Measurements from ENCODE around the gene LMX1A. TPM values are rescaled to one million over a fixed set of nuclear protein-coding genes. Genes with fewer than 3 reads are reported as not detected.

The LMX1A gene
- total RNA-seq, 1 donor from 2014 or later: 0.32 TPM

DNA sequence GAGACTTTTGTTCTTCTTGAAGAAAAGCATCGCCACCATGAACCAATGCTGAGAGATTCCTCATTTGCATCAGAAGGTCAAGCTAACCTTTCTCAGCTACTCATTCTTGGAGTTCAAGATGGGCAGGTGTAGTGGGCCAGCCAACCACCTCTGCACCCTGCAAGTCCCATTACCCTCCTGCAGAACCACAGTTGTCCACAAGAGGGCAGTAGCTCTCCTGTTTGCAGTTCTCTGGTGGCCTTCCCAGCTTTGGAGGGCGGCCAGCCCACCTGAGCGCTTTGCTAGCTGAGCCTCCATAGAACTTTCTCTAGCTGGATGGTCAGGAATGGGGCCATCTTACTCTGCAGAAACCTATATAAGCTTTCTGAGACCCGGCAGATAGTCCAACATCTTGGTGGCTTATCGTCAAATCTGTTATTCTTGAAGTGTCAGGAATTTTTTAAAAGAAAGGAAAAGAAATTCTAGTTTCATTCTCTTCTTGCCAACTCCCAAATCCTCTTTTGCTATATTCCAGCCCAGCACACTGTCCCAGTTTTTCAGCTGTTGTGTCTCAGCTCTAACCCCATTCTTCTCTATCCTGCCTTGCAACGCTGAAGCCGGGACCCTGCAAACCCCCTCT lies 11.0 kb upstream of the LMX1A start:
- no peak for DNase-seq (ENCODE audit: low spot score)

DNA sequence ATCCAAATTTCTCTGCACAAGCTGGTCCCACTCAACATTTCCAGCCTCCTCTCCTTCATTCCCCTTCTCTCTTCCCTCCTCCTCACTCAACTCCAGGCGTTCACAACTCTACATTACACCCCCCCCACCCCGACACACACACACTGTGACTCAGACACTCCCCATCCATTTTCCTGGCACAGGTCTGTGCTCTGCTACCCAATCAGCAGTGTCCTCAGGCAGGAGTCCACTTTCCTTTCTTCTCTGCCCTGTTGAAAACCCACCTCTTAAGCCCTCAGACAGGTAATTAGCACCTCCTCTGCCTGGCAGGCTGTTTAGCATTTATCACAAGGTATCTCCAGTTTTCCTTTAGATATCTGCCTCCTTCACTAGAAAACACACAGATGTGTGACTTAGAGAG lies 8.8 kb upstream of the LMX1A start:
- DNase-seq (ENCODE audit: low spot score): no peak

DNA sequence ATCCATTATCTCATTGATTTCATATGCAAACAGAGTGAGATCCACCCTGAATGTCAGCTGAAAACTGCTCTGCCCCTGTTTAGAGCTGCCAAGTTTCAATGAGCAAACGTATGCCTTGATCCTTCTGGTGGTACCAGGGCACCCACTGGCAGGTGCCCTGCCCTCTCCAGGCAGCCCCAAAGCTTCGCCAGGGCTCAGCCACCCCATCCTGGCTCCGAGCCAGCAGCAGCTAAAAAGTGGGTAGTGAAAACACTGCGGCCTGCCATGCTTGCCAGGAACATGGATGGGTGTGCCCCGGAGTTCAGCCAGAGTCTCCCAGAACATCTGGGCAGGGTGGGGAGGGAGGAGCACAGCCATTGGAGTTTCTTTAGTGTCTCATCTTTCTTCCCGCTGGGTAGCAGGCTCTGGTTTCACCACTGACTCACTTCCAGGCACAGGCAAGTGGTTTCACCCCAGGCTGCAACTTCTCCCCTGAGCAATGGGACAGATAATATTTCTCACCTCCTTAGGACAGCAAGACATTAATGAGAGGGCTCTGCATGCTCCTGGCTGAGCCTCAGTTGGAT lies 8.1 kb upstream of the LMX1A start:
- no peak for DNase-seq (ENCODE audit: low spot score)

DNA sequence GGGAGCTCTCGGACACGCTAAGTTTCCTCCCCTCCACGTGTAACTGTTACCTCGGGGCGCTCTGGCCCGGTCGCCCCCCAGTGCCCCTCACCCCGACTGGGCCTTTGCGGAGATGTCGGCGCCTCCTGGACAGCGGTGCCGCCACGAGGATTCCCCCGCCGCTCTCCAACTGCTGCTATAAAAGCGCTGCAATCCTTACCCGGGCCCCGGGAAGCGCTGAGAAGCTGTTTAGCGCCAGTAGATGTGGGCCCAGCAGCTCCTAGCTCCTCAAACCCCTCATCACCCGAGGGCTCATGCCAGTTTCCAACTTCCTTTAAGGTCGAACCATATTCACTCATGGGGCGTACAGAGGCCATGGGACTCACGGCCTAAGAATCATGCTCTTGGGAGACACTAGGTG lies 361 bp upstream of the LMX1A start:
- DNase-seq (ENCODE audit: low spot score): no peak

DNA sequence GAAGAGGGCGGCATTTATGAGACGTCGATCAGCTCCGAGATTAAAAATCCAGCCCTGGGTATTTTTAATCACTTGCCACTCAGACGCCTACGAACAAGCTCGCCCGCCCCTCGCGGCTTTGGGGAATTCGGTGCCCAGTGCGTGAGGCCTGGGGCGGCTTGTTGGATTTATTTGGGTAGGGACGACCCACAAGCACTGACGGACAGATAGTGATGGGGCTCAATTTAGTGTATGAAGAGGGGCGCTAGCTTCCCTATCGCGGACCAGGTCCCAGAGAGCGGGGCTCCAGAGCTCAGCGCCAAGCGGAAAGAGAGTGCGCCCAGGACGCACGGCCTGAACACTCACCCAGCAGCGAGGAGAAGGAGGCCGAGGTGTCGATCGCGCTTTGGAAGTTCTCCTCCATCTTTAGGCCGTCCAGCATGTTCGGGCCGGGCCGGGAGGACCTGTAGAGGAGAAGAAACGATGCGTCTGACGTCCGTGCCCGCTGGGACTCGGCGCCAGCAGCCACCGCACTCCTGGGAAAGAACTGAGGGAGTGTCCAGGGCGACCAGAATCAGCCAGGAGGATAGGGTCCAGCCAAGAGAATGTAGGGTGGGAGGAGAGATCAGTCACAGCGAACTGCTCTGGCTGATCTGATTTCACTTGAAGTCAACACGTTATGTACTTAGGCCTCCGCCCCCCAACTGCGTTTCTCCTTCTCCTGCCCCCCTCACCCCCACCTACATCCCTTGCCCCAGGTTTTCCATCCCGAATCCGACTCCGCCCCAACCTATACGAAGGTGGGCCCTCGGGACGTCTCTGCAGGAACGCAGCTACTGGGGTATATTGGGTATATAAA lies 1.2 kb downstream of the LMX1A start:
- no peak for DNase-seq (ENCODE audit: low spot score)

DNA sequence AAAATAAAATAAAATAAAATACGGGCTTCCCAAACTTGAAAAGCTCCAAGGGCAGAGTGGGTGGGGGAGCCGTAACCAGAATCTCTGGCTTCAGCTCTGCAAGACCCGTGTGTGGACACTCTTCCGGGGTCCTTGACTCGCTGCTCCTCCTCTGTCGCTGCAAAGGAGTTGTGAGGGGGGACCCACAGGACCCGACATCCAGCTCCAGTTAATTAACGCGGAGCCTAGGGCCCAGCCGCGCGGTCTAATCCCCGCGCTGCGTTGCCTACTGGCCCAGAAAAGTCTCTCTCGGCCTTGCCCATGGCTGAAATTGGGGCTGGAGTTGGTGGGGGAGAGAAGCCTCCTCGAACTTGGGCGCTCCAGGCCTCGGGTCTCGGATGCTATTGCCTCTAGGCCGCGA lies 1.8 kb downstream of the LMX1A start:
- no peak for DNase-seq (ENCODE audit: low spot score)

DNA sequence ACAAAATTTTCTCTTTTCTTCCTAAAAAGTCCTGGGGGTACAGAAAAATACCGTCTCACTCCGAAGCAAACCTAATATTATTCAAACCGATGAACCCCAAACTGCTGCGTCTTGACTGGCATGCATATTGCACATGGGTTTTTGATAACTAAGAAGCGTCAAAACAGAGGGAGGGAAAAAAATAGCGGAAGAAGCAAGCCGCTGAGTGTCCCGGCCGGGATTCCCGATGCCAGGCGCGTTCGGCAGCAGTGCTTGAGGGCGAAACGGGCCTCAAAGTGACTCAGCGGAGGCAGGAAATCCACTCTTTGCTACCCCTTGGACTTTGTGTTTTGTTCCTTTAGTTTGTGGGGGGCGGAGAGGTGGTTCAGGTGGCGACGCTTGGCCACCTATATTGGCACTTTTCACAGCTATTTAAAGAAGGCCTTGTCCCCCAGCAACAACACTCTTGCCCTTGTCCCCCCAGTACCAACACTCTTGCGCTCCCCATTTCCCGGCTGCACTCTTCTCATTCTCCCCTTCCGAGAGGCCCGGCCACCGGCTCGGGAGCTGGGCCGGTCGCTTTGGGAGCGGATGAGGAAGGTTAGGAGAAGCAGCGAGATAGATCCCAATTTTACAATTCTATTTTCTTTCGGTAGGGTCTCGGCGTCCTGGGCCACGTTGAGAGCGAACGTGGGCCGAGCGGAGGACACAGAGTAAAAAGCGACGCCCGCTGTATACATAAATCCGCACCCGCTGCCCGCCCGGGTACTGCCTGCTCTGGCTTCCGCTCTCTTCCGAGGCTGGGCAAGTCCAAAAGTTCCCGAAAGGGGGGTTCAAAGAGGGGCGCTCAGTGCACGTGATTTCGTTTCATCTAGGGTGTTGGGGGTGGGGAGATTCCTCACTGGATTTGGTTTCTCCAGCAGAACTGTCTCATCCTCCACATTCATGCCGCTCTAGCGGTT lies 2.5 kb downstream of the LMX1A start:
- DNase-seq (ENCODE audit: low spot score): no peak

DNA sequence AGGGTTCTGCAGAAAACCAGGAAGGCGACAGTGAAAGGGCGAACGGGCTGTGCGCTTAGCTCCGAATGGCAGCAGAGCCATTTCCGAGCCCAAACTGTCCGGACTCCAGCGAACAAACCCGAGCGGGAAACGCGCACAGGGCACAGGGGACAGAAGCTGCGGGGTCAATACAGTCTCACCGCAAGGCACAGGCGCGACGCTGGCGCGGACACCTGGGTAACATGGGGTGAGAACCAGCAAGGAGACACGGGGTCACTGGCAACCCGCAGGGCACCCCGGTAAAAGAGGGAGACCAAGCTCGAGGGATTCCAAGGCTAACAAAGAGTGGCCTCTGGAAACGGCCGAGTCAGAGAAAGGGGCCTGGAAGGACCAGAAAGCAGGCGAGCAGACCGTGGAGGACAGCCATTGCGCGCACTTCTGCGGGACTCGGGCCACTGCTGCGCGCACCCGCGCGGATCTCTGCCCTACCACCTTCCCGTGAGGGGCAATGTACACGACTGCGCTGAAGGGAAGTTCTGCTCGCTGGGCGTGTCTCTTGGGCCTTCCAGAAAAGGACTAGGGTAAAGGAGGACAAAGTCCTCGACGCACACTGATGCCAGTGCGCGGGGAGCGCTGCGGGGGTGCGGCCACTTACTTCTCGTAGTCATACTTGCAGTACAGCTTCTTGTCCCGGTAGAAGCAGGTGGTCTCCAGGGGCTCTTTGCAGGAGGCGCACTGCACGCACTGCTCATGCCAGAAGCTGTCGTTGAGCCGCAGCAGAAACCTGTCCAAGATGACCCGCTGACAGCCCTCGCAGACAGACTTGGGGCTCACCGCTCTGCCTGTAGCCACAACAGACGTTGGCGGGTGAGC lies 3.8 kb downstream of the LMX1A start:
- no peak for DNase-seq (ENCODE audit: low spot score)

DNA sequence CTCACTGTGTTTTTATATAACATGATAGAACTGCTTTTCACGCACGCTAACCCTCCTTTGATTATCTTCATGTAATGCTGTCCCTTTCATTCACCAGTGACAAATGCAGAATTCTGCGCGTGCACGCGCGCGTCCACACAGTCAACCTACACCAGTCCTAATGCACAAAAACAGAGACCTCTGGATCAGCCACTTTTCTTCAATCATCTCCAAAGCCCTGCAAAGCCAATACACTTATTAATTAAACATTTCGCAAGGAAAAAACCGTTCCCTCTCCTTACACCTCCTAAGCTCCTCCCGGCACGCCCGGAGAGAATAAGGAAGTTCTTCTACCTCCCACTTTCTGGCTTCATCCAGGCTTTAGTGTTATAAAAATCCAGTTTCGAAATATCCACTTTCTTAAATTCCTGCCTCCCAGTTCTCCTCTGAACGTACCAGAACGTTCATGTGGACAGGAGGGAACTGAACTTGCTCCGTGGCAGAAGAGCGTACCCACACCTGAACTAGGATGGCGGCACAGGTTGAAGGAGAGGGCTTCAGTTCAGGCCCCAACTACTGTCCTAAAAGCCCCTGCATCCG lies 4.6 kb downstream of the LMX1A start:
- DNase-seq (ENCODE audit: low spot score): no peak

DNA sequence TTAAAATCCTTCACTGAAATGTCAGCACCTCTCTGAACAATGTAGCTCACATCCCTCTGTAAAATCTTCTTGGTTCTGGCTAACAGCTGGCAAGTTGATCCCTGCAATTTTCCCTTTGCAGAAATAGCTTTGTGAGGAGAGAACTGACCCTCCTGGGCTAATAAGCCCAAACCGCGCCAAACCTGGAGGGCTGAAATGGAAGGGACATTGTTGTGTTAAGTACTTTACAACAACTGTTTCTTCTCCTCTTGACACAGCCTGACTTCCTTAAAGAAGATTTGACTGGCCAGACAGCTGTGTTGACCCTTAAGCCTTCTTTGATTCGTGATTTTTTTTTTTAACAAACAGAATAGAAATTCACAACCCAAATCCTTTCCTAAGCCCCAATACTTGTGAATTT lies 5.7 kb downstream of the LMX1A start:
- DNase-seq (ENCODE audit: low spot score): no peak

DNA sequence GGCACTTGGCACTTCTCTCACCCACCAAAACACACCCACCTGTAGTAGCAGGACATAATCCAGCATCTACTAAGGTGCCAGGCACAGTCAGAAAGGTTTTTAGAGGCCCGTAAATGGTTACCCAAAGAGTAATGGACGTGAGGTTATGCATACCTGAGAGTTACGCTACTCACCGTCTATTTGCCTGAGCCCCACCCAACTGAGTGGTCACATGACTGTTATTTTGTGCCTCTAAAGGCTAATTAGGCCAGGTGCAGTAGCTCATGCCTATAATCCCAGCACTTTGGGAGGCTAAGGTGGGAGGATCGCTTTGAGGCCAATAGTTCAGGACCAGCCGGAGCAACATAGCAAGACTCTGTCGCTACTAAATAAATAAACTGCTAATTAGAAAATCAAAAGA lies 11.0 kb downstream of the LMX1A start:
- DNase-seq (ENCODE audit: low spot score): no peak

DNA sequence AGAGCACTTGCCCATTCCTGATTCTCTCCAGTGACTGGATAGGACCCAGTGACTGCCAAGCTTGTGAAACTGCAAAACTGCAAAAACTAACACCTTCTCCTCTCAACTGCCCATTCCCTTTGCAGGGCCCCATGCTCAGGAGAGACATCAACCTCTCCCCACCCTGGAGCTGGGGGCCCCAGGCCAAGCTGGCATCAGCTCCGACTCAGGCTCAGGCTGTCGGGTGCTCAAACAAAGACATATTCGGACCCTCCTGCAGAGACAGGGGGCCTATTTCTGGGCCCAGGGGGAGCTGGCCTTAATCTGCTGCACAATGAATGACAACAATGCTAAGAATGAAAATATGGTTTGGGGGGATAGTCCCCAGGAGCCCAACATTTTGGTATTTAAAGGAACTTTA lies 11.8 kb downstream of the LMX1A start:
- DNase-seq (ENCODE audit: low spot score): no peak

DNA sequence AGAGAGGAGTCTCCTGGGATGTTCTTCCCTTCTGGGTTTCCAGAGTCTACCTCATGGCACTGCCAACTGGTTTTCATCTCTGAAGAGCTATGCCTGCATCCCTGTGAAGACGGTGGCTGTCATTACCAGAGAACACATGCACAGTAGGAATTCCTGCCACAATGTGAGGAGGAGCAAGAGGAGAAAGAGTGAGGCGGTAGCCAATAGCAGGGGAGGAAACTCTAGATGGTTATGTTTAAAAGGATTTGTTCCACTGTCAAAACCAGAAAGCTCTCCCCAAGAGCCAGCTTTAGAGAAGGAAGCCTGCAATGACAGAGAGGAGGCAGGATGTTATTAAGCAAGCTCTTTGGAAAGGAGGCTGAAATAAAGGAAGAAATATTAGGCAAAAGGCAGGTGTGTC lies 12.3 kb downstream of the LMX1A start:
- no peak for DNase-seq (ENCODE audit: low spot score)

DNA sequence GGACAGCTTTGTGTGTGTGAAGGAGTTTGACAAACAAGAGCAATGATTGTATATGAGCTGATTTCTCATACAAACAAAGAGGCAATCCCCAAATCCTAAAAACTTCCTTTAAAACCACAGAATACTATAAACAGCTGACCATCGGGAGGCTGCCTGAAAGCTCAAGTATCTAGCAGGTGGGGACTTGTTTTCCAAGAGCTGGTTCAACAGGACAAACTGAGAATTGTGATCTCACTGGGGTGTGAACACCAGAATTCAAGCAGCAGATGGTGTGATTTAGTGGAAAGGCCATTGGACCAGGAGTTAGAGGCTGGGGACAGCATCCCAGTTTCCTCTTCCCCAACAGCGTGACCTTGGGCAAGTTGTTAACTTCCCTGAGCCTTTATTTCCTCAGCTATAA lies 13.9 kb downstream of the LMX1A start:
- no peak for DNase-seq (ENCODE audit: low spot score)

DNA sequence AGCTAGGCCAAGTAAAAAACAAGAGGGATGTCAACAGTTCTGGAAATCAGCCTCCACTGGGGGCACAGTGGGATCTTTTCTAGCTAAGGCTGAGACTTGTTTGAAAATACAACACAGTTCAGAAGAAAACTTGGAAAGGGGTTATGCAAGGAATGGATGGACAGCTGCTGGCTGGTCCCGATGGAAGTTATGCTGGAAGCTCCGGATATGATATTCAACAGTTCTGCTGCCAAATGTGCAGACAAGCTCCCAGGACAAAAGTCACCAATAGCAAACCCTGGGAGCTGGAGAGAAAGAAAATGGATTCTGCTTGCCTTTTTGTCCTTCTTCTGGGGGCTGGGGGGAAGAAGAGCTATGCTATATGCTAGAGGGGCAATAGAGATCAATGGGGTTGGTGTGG lies 14.3 kb downstream of the LMX1A start:
- DNase-seq (ENCODE audit: low spot score): no peak

DNA sequence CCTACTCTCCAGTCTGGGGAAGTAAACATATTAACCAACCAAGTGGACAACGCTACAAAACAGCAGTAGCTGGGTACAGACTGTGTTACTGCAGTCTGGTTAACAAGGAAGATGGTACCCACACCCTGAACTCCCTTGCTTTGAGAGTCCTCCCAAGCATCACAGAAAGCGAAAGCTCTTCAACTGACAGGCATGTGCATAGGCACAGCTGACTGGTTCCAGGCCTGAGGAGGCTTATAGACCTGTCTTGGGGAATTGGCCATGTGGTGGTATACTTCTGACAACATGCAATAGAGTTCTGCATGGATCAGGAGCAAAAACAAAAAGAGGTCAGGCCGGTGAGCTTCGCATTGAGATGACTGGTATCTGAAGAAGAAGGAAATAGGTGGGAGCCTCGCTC lies 17.4 kb downstream of the LMX1A start:
- no peak for DNase-seq (ENCODE audit: low spot score)

DNA sequence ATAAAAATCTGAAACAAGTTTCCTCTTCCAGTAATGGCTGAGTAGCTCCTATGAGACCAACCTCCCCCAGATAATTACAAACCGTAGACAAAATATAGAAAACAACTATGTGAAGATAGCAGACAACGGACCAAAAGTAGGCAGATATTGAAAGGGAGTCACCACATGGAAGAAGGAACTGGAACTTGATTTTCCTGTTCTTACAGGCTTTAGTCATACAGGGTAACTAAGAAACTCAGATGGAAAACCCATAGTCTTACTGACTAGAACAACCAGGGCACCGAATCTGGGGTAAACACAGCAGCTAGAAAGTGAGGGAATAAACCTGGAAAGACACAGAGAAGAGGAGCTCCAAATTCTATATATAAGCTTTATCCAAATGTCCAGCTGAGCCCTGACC lies 26.0 kb downstream of the LMX1A start:
- DNase-seq (ENCODE audit: low spot score): no peak

DNA sequence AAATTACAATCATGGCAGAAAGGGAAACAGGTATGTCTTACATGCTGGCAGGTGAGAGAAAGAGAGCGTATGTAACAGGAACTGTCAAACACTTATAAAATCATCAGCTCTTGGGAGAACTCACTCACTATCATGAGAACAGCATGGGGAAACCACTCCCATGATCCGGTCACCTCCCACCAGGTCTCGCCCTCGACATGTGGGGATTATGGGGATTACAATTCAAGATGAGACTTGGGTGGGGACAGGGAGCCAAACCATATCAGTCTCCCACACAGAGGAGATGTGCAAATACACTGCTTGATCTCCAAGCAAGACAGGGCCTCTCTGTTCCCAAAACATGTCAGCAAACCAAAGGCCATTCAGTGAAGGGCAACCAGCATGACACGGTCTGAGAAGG lies 27.4 kb downstream of the LMX1A start:
- DNase-seq (ENCODE audit: low spot score): no peak

DNA sequence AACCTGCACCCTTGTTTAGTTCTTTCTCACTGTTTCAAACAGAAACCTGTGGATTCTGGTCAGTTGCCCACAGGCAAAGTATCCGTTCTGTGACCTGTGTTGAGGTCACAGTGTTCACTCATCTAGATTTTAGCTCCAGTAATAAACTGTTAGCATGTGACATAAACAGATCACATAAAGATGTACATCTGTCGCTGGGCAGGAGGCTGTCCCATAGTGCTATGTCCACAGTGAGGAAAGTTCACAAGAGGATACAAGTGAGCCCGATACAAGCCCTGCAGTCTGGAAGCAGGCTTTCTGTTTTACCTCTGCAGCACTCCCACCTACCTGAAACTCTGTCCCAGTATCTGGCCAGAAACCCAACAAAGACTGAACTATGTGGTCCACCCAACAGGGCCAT lies 28.4 kb downstream of the LMX1A start:
- no peak for DNase-seq (ENCODE audit: low spot score)

DNA sequence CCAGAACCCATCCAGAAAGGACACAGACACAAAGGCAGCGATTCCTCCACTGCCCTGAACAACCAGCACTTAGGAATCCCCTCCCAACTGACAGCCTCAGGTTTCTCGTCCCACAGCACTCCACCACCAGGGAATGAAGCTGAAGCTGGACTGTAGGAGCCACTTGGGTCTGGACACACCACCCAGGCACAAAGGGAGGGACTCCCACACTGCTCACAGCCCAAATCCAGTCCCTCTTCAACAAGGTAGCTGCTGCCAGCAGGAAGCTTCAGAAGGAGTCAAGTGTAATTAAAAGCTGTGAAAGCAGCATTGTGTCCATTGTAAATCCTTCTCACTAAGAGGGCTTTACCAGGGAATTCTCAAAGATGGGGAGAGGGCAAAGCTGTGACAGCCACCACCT lies 29.0 kb downstream of the LMX1A start:
- no peak for DNase-seq (ENCODE audit: low spot score)

Measured in mesenteric fat pad (tissue), 1 donor.